GM12874 (cell line): ENCODE results near the gene MIPOL1.

ENCODE experiments used
- TF ChIP-seq, protein P1 (sequence below): IDR thresholded peaks from 2 replicates; pipeline ENCODE4 v1.5.1; 2011; ENCODE audit warnings: low read depth, mild to moderate bottlenecking, control low read depth, low read length, moderate library complexity; ENCODE audit not compliant: insufficient read depth

MIPOL1 gene

DNA sequence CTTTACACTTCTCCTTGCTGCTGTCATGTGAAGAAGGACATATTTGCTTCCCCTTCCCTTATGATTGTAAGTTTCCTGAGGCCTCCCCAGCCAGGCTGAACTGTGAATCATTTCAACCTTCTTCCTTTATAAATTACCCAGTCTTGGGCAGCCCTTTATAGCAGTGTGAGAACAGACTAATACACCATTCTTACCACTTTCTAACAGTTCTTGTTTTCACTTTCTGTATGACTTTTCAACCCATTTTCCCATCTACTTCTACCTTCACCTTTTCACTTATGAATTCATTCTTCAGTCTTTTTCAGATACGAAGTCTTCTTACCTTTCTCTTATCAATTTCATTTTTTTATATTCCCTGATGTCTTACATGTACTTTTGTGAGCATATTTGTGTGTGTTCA is 342.3 kb downstream of the MIPOL1 start:
- TF ChIP-seq, protein P1, sequence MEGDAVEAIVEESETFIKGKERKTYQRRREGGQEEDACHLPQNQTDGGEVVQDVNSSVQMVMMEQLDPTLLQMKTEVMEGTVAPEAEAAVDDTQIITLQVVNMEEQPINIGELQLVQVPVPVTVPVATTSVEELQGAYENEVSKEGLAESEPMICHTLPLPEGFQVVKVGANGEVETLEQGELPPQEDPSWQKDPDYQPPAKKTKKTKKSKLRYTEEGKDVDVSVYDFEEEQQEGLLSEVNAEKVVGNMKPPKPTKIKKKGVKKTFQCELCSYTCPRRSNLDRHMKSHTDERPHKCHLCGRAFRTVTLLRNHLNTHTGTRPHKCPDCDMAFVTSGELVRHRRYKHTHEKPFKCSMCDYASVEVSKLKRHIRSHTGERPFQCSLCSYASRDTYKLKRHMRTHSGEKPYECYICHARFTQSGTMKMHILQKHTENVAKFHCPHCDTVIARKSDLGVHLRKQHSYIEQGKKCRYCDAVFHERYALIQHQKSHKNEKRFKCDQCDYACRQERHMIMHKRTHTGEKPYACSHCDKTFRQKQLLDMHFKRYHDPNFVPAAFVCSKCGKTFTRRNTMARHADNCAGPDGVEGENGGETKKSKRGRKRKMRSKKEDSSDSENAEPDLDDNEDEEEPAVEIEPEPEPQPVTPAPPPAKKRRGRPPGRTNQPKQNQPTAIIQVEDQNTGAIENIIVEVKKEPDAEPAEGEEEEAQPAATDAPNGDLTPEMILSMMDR, result no peak

DNA sequence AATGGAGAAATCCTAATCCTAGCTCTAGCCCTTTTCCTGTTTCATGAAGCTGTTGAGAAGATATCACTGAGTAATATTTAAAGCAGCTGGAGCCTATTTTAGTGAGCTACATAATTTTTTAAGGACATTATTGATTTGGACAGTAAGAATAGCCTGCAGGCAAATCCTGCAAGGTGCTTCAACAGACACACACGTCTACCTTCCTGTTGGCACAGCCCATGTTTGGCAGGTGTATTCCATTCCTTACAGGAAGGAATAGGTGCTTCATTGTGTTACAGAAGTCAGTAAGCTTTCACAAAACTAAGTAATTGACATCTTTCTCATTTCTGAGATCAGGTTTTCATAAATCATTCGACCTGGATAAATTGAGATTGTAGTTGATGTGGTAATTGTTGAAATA is 346.7 kb downstream of the MIPOL1 start:
- TF ChIP-seq, protein P1, result no peak

DNA sequence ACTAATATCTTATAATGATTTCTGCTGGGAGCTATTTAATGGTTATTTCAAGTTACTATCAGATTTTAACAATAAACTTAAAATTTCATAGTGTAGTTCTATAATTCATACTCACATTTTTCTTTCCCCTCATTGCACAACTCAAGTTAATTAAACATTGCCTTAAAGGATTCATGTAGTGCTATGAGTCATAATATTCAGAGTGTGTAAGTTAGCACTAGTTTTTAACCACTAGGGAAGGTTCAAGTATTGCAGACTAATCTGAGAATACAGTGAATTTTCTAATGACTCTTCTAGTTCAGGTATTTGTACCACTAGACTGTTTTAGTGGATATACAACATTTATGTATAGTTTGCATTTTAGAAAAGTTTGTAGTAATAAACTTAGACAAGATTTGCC is 347.4 kb downstream of the MIPOL1 start:
- TF ChIP-seq, protein P1, result no peak

DNA sequence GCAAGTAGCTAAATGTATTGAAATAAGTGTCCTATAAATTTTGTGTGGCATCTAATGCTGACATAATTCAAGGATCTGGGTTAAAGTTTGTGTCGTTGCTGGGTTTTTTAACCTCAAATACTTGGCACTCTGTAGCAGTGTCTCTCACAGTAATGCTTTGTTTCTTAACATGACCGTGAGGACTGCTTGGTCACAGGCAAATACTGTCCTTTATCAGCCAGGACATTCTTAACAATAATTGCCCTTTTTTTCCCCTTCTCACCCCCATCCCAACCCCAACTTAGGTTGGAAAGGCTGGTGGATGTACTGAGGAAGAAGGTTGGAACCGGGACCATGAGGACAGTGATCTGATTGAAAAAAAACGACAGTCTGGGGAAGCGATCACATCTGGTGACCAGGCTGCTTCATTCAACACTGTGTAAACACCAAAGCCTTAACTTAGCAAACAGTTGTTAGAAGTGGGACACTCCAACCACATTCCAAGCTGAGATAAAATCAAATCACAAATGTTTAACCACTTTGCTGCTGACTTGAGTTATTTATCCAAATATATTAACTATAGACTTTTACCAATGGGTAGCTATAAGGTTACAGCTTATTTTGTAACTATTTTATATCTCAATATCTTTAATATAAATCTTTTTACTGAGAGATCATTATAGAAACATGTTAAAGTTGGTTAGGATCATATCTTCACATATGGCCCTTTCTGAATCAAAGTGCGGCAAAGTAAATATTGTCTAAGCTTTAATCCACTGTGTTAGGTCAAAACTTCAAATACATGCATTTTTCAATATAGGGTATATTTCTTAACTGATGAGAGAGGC is 349.1 kb downstream of the MIPOL1 start:
- TF ChIP-seq, protein P1, result no peak

DNA sequence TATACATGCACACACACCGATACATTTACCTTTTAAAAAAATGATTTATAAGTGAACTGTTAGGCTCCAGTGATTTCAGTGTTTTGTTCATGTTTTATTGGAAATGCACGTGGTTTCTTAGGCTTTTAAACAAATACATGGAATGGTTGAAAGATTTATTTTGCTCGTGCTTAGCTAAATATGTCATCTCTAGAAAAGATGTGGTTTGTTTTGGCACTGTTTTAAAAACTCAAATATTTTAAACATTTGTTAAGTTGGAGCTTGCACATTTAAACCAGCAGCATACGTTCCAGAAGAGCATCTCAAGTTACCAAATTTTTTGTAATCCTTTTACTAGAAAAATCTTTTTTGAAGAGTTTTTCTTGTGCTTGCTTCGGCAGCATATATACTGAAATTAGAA is 352.8 kb downstream of the MIPOL1 start:
- TF ChIP-seq, protein P1, result no peak

DNA sequence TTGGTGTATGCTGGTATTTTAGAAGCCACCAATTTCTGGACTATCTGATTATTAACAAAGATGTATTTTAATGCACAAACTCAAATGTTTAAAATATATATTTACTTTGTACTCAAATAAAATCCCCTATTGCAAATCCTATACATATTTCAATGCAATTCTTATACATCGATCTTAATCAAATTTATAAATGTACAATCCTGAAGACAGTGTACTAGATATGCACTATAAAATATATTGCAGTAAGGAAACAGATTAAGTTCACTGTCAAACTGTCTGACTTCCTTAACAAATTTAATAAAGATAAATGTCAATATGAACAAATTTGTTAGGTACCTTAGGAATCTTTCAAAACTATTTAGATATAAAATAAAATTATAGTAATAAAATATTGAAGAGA is 353.4 kb downstream of the MIPOL1 start:
- TF ChIP-seq, protein P1, result no peak

DNA sequence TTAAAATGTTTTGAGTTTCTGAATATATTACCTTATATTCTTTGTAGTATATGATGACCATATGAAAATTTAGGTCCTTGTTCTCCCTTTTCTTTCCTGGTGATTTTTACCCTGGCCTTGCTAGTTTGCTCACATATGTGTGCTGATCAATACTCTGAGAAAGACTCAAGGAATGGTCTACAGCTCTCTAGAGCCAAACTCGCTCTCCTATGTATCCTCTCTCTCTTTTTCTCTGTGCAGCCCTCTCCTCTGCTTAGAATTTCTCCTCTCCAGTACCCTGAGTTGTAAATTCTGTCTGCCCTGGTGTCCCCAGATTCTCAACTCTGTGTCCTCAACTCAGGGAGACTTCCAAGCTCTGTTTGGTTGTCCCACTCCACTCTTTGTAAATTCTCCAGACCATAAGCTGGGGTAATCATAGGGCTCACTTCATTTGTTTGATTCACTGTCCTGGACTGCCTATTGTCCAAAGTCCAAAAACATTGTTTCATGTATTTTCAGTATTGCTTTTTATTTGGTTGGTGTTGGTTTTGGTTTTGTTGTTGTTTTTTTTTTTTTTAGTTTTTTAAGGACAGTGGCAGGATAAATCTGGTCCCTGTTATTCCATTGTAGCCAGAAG is 356.3 kb downstream of the MIPOL1 start:
- TF ChIP-seq, protein P1, result no peak
